ENCODE measurements around the gene MAGEA9B.

DNA sequence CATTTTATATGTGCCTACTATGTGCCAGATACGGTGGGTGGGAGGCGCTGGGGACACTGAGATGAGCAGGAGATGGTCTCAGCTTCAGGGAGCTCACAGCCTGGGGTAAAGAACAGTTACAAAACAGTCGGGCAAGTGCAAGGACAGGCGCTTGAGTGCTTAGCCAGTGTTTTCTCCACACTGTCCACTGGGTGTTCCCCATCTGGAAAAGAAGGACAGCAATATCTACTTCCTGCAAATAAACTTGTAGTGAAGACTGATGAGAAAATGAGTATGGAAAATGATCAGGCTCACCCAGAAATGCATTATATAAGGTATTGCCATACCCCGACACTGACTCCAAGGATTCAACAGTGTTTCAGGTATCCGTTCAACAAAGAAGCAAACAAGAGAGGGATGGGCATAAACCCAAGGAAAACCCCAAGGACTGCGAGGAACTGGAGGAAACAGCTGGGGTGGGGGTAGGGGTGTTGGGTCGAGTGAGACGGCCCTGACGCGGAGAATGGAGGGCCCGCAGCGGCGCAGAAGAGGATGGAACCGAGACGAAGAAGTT is 43.5 kb upstream of the MAGEA9B start:
- no peak for TF ChIP-seq POLR2A (IDR thresholded peaks at IDR 0.05)
- TF ChIP-seq, protein P1, sequence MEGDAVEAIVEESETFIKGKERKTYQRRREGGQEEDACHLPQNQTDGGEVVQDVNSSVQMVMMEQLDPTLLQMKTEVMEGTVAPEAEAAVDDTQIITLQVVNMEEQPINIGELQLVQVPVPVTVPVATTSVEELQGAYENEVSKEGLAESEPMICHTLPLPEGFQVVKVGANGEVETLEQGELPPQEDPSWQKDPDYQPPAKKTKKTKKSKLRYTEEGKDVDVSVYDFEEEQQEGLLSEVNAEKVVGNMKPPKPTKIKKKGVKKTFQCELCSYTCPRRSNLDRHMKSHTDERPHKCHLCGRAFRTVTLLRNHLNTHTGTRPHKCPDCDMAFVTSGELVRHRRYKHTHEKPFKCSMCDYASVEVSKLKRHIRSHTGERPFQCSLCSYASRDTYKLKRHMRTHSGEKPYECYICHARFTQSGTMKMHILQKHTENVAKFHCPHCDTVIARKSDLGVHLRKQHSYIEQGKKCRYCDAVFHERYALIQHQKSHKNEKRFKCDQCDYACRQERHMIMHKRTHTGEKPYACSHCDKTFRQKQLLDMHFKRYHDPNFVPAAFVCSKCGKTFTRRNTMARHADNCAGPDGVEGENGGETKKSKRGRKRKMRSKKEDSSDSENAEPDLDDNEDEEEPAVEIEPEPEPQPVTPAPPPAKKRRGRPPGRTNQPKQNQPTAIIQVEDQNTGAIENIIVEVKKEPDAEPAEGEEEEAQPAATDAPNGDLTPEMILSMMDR (IDR thresholded peaks at IDR 0.05), result peak in 2 of 6 experiments; percentile 18
